Middle frontal gyrus (tissue), 1 donor: ENCODE results near the gene SLITRK1.

Experiments used
- DNase-seq: peaks from one replicate; pipeline ENCODE4 v3.0.0-alpha.2; 2015; ENCODE audit warnings: low spot score; ENCODE audit errors: extremely low spot score

The SLITRK1 gene

GRCh38 chr13:83876546-83876945 lies 5.7 kb downstream of the SLITRK1 start:
- DNase-seq: no peak

- DNase-seq: no peak
Observed at GRCh38 chr13:83867708-83868107, 14.6 kb downstream of the SLITRK1 start.

GRCh38 chr13:83865161-83866137 lies 16.8 kb downstream of the SLITRK1 start:
- DNase-seq: no peak

- no peak for DNase-seq
Observed at GRCh38 chr13:83853771-83854170, 28.5 kb downstream of the SLITRK1 start.

DNA sequence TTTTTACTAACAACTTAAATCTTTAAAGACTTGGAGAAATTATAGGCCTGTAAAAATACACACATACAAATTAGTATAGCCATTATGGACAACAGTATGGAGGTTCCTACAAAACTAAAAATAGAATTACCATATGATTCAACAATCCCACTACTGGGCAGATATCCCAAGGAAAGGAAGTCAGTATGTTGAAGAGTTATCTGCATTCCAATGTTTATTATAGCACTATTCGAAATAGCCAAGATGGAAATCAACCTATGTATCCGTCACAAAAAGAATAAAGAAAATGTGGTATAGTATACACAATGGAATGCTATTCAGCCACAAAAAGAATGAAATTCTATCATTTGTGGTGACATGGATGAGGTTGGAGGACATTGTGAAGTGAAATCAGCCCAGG lies 37.2 kb downstream of the SLITRK1 start:
- DNase-seq: no peak

- DNase-seq: no peak
Observed at GRCh38 chr13:83839146-83839545, 43.1 kb downstream of the SLITRK1 start.

- no peak for DNase-seq
Observed at GRCh38 chr13:83831796-83832195, 50.5 kb downstream of the SLITRK1 start.

DNA sequence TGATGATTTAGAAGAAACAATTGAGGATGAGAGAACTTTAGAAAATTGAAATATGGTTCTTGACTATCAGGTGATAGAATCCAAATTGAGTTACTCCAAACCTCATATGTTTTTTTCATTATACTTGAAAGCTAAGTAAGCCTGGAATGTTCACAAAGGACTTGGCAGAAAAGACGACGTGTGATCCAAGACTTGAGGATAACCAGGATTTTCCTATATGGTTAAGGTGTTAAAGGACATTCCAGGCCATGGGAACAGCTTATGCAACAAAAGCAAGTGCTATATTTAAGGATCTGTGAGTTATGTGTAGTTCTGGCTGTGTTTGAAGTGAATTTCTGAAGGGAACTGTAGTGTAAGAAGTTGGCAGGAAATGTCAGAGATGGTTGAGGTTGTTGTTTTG lies 52.5 kb downstream of the SLITRK1 start:
- DNase-seq: no peak

DNA sequence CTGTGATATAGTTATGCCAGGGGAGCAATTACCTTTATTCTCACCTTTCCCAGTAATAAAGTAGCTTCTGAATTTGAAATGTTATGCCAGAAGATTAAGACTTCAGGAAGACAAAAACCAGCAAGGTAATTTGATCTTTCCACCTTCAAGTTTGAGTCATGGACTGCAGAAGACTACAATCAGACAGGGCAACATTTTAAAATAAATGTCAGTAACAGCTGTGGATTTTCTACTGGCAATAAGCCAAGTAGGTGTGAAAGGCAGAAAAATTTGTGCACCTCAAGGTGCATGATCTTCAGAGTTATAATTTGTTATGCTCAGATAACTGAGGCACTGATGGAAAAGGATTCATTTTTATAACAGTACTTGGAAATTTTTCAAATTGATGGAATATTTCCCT lies 54.9 kb downstream of the SLITRK1 start:
- no peak for DNase-seq
